H1 (cell line): ENCODE measurements around the gene TTF1. TPM values are rescaled to one million over a fixed set of nuclear protein-coding genes. Genes with fewer than 3 reads are reported as not detected.

Experiments
- ASH2L ChIP-seq: fragments of 200-600, 300-600 bp; sonication (generic); IDR thresholded peaks from one replicate; pipeline ENCODE4 v1.7.1; 2017; ENCODE audit warnings: low read length
- BACH1 ChIP-seq: IDR thresholded peaks from 2 replicates; pipeline ENCODE4 v1.6.1; 2012; ENCODE audit warnings: low read length, improper control_type of control experiment
- BCL11A ChIP-seq, 2 experiments: IDR thresholded peaks; one replicate each; pipeline ENCODE4 v1.6.1; 2011; ENCODE audit warnings: low read depth in 2 of 2, low read length in 2 of 2, mild to moderate bottlenecking in 2 of 2
- BRCA1 ChIP-seq: IDR thresholded peaks from 2 replicates; pipeline ENCODE4 v1.6.1; 2012; ENCODE audit warnings: low read depth, low read length, improper control_type of control experiment
- CTCF ChIP-seq, 3 experiments: IDR thresholded peaks; 1 replicate in 2 of 3; 2 replicates in 1 of 3; pipeline versions ENCODE4 v1.5.1 to v1.6.1; 2011; ENCODE audit warnings: low read length in 3 of 3, mild to moderate bottlenecking in 3 of 3, inconsistent platforms in 2 of 3, low read depth in 1 of 3, moderate library complexity in 1 of 3; ENCODE audit not compliant: insufficient read depth in 1 of 3; ENCODE audit errors: control extremely low read depth in 1 of 3
- EGR1 ChIP-seq: IDR thresholded peaks from 2 replicates; pipeline ENCODE4 v1.6.1; 2011; ENCODE audit warnings: low read depth, low read length, borderline replicate concordance
- EZH2 ChIP-seq: fragments of 200-600 bp; sonication (generic); IDR thresholded peaks from 2 replicates; pipeline ENCODE4 v1.7.1; 2012; ENCODE audit warnings: low read depth, mild to moderate bottlenecking, moderate library complexity, low read length, inconsistent platforms; ENCODE audit not compliant: severe bottlenecking
- HDAC6 ChIP-seq: IDR thresholded peaks from one replicate; pipeline ENCODE4 v1.7.1; 2012; ENCODE audit warnings: low read depth, mild to moderate bottlenecking, inconsistent platforms, low read length, moderate library complexity
- POLR2A ChIP-seq, 2 experiments: IDR thresholded peaks; 1 replicate in 1 of 2; 2 replicates in 1 of 2; pipeline ENCODE4 v1.6.1; 2011; ENCODE audit warnings: low read depth in 2 of 2, low read length in 2 of 2, mild to moderate bottlenecking in 2 of 2; ENCODE audit errors: control extremely low read depth in 1 of 2
- RBBP5 ChIP-seq: IDR thresholded peaks from 2 replicates; pipeline ENCODE4 v1.7.1; 2012; ENCODE audit warnings: low read depth, mild to moderate bottlenecking, inconsistent platforms, low read length, moderate library complexity, borderline replicate concordance
- RNF2 ChIP-seq: fragments of 200-900, 300-1000 bp; sonication (generic); IDR thresholded peaks from 2 replicates; pipeline ENCODE4 v1.7.1; 2016; ENCODE audit warnings: borderline replicate concordance, low read depth, mild to moderate bottlenecking, antibody characterized with exemption, low read length; ENCODE audit not compliant: poor library complexity, severe bottlenecking; ENCODE audit errors: missing control alignments
- SAP30 ChIP-seq: fragments of 300-600 bp; sonication (generic); IDR thresholded peaks from 2 replicates; pipeline ENCODE4 v1.7.1; 2012; ENCODE audit warnings: low read length, moderate library complexity, mild to moderate bottlenecking, inconsistent platforms; ENCODE audit not compliant: insufficient read depth, insufficient replicate concordance
- SIN3A ChIP-seq, 2 experiments: IDR thresholded peaks in 1 of 2; conservative IDR thresholded peaks in 1 of 2; 2 replicates each; pipeline ENCODE4 v1.6.1; 2011 to 2012; ENCODE audit warnings: low read length in 2 of 2, improper control_type of control experiment in 1 of 2, low read depth in 1 of 2, mild to moderate bottlenecking in 1 of 2
- SIX5 ChIP-seq: IDR thresholded peaks from 2 replicates; pipeline ENCODE4 v1.6.1; 2011; ENCODE audit warnings: mild to moderate bottlenecking, low read depth, low read length
- SP1 ChIP-seq: IDR thresholded peaks from 2 replicates; pipeline ENCODE4 v1.6.1; 2011; ENCODE audit warnings: low read depth, low read length
- SP4 ChIP-seq: IDR thresholded peaks from 2 replicates; pipeline ENCODE4 v1.6.1; 2012; ENCODE audit warnings: low read length, inconsistent platforms
- TAF7 ChIP-seq: optimal IDR thresholded peaks from 2 replicates; pipeline ENCODE3; 2011; ENCODE audit warnings: low read depth, mild to moderate bottlenecking, inconsistent platforms, low read length, moderate library complexity, borderline replicate concordance
- TBP ChIP-seq: IDR thresholded peaks from 2 replicates; pipeline ENCODE4 v1.6.1; 2011; ENCODE audit warnings: low read depth, low read length, improper control_type of control experiment
- TCF12 ChIP-seq: IDR thresholded peaks from 2 replicates; pipeline ENCODE4 v1.6.1; 2011; ENCODE audit warnings: low read depth, mild to moderate bottlenecking, low read length
- USF2 ChIP-seq: IDR thresholded peaks from 2 replicates; pipeline ENCODE4 v1.6.1; 2011; ENCODE audit warnings: low read length, improper control_type of control experiment
- polyA plus RNA-seq, 7 experiments: library from polyadenylated mRNA; depleted of rRNA in 3 of 7; stranded (reverse) in 5 of 7; unstranded in 2 of 7; fragments of >200 nt in 5 of 7; fragments of 200-250 nt in 2 of 7; gene quantifications; 1 replicate in 5 of 7; 2 replicates in 1 of 7; 4 replicates in 1 of 7; pipeline versions ENCODE4 v1.2.1 to v1.2.3, GENCODE V29; 2011 to 2013; ENCODE audit warnings: missing spikeins in 2 of 7, mixed read lengths in 2 of 7
- total RNA-seq: library from RNA; stranded (reverse); fragmentation: NEBNext Ultra II Directional; extraction: Animal tissue kit (Norgen Biotek cat#: 25700); gene quantifications from 2 replicates; pipeline ENCODE4 v1.2.1, GENCODE V29; 2021
- TF ChIP-seq, protein P1 (sequence below): IDR thresholded peaks from 2 replicates; pipeline ENCODE4 v1.6.1; 2012; ENCODE audit warnings: inconsistent platforms

Gene TTF1
- total and polyA plus RNA-seq, 2 of the 8 experiments (the other 6 are each of a cell fraction or from before 2014, with no cell fraction given): 7.8 to 22.2 TPM

GRCh38 chr9:132411091-132411508, 4.5 kb upstream of the TTF1 start (continued):
- TF ChIP-seq CTCF (IDR thresholded peaks at IDR 0.05; ENCODE audit: control extremely low read depth in 1 of 3, insufficient read depth in 1 of 3, low read depth in 1 of 3, low read length in 3 of 3) (peak; percentile 77 to 97 (median 77)), RBBP5 (no peak), EGR1 (peak; percentile 55; the same call in 1 of the 2 replicates), TBP (no peak), SP1 (0 out of 2 replicates have a peak, but pooled peaks have one; percentile 5), SAP30 (peak; percentile 25), TCF12 (peak; percentile 93; the same call in 1 of the 2 replicates), POLR2A (IDR thresholded peaks at IDR 0.05; ENCODE audit: control extremely low read depth in 1 of 2, low read depth in 2 of 2, low read length in 2 of 2) (no peak), TAF7 (peak; percentile 33), SP4 (0 out of 2 replicates have a peak, but pooled peaks have one; percentile 13), ASH2L (no peak), RNF2 (no peak), EZH2 (no peak), HDAC6 (no peak), USF2 (no peak), SIN3A (conservative IDR thresholded peaks at IDR 0.05 in 1 of 2, IDR thresholded peaks at IDR 0.05 in 1 of 2; ENCODE audit: low read depth in 1 of 2, low read length in 2 of 2) (0 out of 4 replicates have a peak, but pooled peaks of 1 of the 2 experiments have one; percentile 36), BCL11A (IDR thresholded peaks at IDR 0.05; ENCODE audit: low read depth in 2 of 2, low read length in 2 of 2) (no peak), BRCA1 (no peak), SIX5 (no peak), BACH1 (peak; percentile 90)
- TF ChIP-seq, protein P1, sequence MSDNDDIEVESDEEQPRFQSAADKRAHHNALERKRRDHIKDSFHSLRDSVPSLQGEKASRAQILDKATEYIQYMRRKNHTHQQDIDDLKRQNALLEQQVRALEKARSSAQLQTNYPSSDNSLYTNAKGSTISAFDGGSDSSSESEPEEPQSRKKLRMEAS: peak; percentile 68; the same call in 1 of the 2 replicates
